Daoy (cell line): ENCODE results near the gene SLC24A2. TPM values are rescaled to one million over a fixed set of nuclear protein-coding genes. Genes with fewer than 3 reads are reported as not detected.
"Not testable (repeated sequence)": the region's sequence is repeated elsewhere in the genome, so short reads cannot be mapped to it uniquely, and the experiment has no call there.

ENCODE experiments used
- DNase-seq: peaks from one replicate; pipeline ENCODE4 v3.0.0-alpha.2; 2015; ENCODE audit warnings: low read depth
- total RNA-seq: library from RNA; depleted of rRNA; stranded (reverse); fragments of >200 nt; shearing (Covaris generic); gene quantifications from 2 replicates; pipeline ENCODE4 v1.2.3, GENCODE V29; 2014; rRNA removed

Gene SLC24A2
- 0.21 TPM in 1 of 2 replicates, not detected in the other for total RNA-seq

- no peak for DNase-seq
Observed at GRCh38 chr9:19788614-19789271, at the start of gene SLC24A2. TSS of gene SLC24A2 (minus strand) at chr9:19789037.

GRCh38 chr9:19833331-19833730 is 44.5 kb upstream of the SLC24A2 start:
- DNase-seq = not testable (repeated sequence)

- no peak for DNase-seq
Observed at GRCh38 chr9:19830796-19831195, 42.0 kb upstream of the SLC24A2 start.

GRCh38 chr9:19828576-19829109 is 39.8 kb upstream of the SLC24A2 start:
- no peak for DNase-seq

GRCh38 chr9:19816769-19817168 is 27.9 kb upstream of the SLC24A2 start:
- DNase-seq = no peak

GRCh38 chr9:19812194-19812593 is 23.4 kb upstream of the SLC24A2 start:
- DNase-seq = no peak

GRCh38 chr9:19809422-19810269 is 20.8 kb upstream of the SLC24A2 start:
- no peak for DNase-seq

GRCh38 chr9:19807182-19807892 is 18.5 kb upstream of the SLC24A2 start:
- no peak for DNase-seq

- no peak for DNase-seq
Observed at GRCh38 chr9:19804431-19804830, 15.6 kb upstream of the SLC24A2 start.

GRCh38 chr9:19800884-19801283 is 12.0 kb upstream of the SLC24A2 start:
- DNase-seq = no peak

- DNase-seq = no peak
Observed at GRCh38 chr9:19799784-19800183, 10.9 kb upstream of the SLC24A2 start.

GRCh38 chr9:19788152-19788551 is 685 bp downstream of the SLC24A2 start:
- no peak for DNase-seq

- no peak for DNase-seq
Observed at GRCh38 chr9:19787672-19788071, 1.2 kb downstream of the SLC24A2 start.

- DNase-seq = no peak
Observed at GRCh38 chr9:19785230-19785629, 3.6 kb downstream of the SLC24A2 start.

GRCh38 chr9:19784136-19784535 is 4.7 kb downstream of the SLC24A2 start:
- DNase-seq = no peak

GRCh38 chr9:19783500-19783899 is 5.3 kb downstream of the SLC24A2 start:
- DNase-seq = no peak

- DNase-seq = no peak
Observed at GRCh38 chr9:19782005-19782404, 6.8 kb downstream of the SLC24A2 start.

- no peak for DNase-seq
Observed at GRCh38 chr9:19781240-19781639, 7.6 kb downstream of the SLC24A2 start.

- no peak for DNase-seq
Observed at GRCh38 chr9:19771446-19771845, 17.4 kb downstream of the SLC24A2 start.

GRCh38 chr9:19770973-19771372 is 17.9 kb downstream of the SLC24A2 start:
- DNase-seq = no peak

- DNase-seq = peak; percentile 22
Observed at GRCh38 chr9:19769213-19769612, 19.6 kb downstream of the SLC24A2 start.

- DNase-seq = no peak
Observed at GRCh38 chr9:19768798-19769197, 20.0 kb downstream of the SLC24A2 start.
